Coronary artery (tissue), 2 donors: ENCODE data around the gene EVC2.

Source experiments
- DNase-seq: peaks from one replicate; pipeline ENCODE4 v3.0.0-alpha.2; 2017; ENCODE audit warnings: low spot score
- H3K27ac ChIP-seq, 2 donors: fragments of 200-600 bp; sonication (generic); one replicate each; pipeline ENCODE4 v1.5.1; 2016 to 2019
- H3K4me3 ChIP-seq: fragments of 200-600 bp; sonication (generic); 2 replicates; pipeline ENCODE4 v1.5.1; 2016; ENCODE audit warnings: mild to moderate bottlenecking, moderate library complexity
- CTCF ChIP-seq: fragments of 200-600 bp; sonication (generic); IDR thresholded peaks from one replicate; pipeline ENCODE4 v1.5.1; 2019; ENCODE audit warnings: antibody characterized with exemption

EVC2 gene

DNA sequence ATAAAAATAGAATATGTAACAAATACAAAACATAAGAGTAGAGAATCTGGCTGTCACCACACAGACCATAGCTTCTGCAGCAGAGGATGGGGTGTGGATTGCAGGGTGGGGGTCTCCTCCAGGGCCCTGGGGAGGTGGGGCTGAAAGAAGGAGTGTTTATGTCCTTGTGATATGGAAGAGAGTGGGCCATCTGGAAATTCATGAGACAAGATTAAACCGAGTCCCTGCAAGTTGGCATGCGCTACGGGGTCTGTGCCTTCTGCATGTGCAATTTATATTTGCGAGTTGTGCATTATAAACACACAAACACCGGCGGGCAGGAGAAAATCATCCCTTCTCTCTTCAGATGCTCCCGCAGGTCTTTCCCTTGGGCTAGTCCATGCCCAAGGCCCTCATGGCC is 145.9 kb downstream of the EVC2 start:
- Histone ChIP-seq H3K4me3 (no peak overlapping the region), H3K27ac (no peak overlapping the region)
- no peak for DNase-seq
- TF ChIP-seq CTCF = no peak

- no peak overlapping the region for H3K27ac ChIP-seq
- no peak for DNase-seq
- TF ChIP-seq CTCF = no peak
- no peak overlapping the region for H3K4me3 ChIP-seq
These were observed 147.1 kb downstream of the EVC2 start for GRCh38 chr4:5561286-5561685.

GRCh38 chr4:5558502-5558901 is 149.9 kb downstream of the EVC2 start:
- Histone ChIP-seq H3K4me3 (no peak overlapping the region), H3K27ac (no peak overlapping the region)
- TF ChIP-seq CTCF = no peak
- DNase-seq = no peak

GRCh38 chr4:5554376-5554775 is 154.0 kb downstream of the EVC2 start:
- Histone ChIP-seq H3K4me3 (no peak overlapping the region), H3K27ac (no peak overlapping the region)
- TF ChIP-seq CTCF = no peak
- DNase-seq = no peak

DNA sequence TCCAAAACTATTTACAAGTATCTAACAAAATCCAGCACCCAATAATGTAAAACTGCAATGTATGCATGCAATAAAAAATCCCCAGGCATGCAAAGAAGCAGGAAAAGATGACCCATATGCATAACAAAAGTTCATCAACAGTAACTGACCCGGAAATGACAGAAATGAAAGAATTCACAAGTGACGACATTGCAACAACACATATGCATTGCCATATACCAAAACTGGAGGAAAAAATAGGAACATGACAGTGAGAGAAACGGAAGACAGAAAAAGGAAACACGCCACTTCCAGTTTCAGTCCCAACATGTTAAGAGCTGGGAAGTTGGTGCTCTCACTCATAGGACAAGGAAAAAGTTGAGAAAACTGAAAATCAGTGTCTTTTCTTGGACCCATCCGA is 154.6 kb downstream of the EVC2 start:
- no peak for DNase-seq
- no peak overlapping the region for H3K4me3 ChIP-seq
- no peak for TF ChIP-seq CTCF
- no peak overlapping the region for H3K27ac ChIP-seq

DNA sequence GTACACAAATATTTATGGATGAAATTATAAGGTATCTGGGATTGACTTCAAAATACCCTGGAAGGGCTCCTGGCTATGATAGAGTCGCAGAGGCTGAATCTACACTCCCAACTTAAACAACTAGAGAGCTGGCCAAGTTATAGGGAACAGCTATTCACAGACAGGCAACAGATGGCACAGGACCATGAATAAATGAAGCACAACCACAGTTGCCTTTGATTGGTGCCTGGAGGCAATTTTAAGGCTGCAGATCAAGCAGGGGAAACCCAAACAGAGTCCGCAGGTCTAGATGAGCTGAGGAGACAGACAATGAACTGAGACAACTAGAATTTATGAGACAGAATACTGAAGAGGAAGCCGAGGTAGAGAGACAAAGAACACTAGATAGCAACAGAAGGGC is 155.9 kb downstream of the EVC2 start:
- no peak for TF ChIP-seq CTCF
- no peak overlapping the region for H3K27ac ChIP-seq
- no peak for DNase-seq
- H3K4me3 ChIP-seq = no peak overlapping the region

GRCh38 chr4:5547651-5548249 is 160.6 kb downstream of the EVC2 start:
- DNase-seq = no peak

More at GRCh38 chr4:5547651-5548249, 160.6 kb downstream of the EVC2 start:
- H3K4me3 ChIP-seq = no peak overlapping the region
- no peak for TF ChIP-seq CTCF
- no peak overlapping the region for H3K27ac ChIP-seq
